Fibroblast of upper back skin (primary cell): ENCODE data around the gene NEK4.
"Not testable (repeated sequence)": the region's sequence is repeated elsewhere in the genome, so short reads cannot be mapped to it uniquely, and the experiment has no call there.

Source experiments
- DNase-seq: peaks from one replicate; pipeline ENCODE4 v3.0.0-alpha.2; 2013

The NEK4 gene

GRCh38 chr3:52777959-52778805 is 7.4 kb upstream of the NEK4 start:
- no peak for DNase-seq

GRCh38 chr3:52777127-52777958 is 6.6 kb upstream of the NEK4 start, which contains the start of gene ITIH1:
TSS of gene ITIH1 (plus strand) at chr3:52777599. CDS start at chr3:52777616, 17 bp downstream.
- no peak for DNase-seq

- DNase-seq = not testable (repeated sequence)
These were observed 5.7 kb upstream of the NEK4 start for GRCh38 chr3:52776486-52776885.

GRCh38 chr3:52775877-52776276 is 5.1 kb upstream of the NEK4 start:
- no peak for DNase-seq

GRCh38 chr3:52774901-52775864 is 4.4 kb upstream of the NEK4 start:
- DNase-seq = no peak

GRCh38 chr3:52774066-52774713 is 3.5 kb upstream of the NEK4 start:
- no peak for DNase-seq

GRCh38 chr3:52773361-52774065 is 2.8 kb upstream of the NEK4 start:
- DNase-seq = no peak

GRCh38 chr3:52771702-52772101 is 962 bp upstream of the NEK4 start:
- DNase-seq = no peak

- DNase-seq = no peak
These were observed 568 bp upstream of the NEK4 start for GRCh38 chr3:52771334-52771681.

- DNase-seq = no peak
These were observed 819 bp downstream of the NEK4 start for GRCh38 chr3:52769786-52770455.

GRCh38 chr3:52763466-52763865 is 7.3 kb downstream of the NEK4 start:
- DNase-seq = no peak

GRCh38 chr3:52756141-52756540 is 14.6 kb downstream of the NEK4 start:
- DNase-seq = no peak

- no peak for DNase-seq
These were observed 16.4 kb downstream of the NEK4 start for GRCh38 chr3:52754373-52754772.

GRCh38 chr3:52752045-52752660 is 18.6 kb downstream of the NEK4 start:
- no peak for DNase-seq

- no peak for DNase-seq
These were observed 27.0 kb downstream of the NEK4 start for GRCh38 chr3:52743721-52744120.

- DNase-seq = no peak
These were observed 27.6 kb downstream of the NEK4 start for GRCh38 chr3:52743152-52743551.

- DNase-seq = peak; percentile 23
These were observed 28.2 kb downstream of the NEK4 start for GRCh38 chr3:52742418-52743041.

- DNase-seq = no peak
These were observed 31.0 kb downstream of the NEK4 start for GRCh38 chr3:52739730-52740129.

GRCh38 chr3:52733256-52733891 is 37.4 kb downstream of the NEK4 start:
- DNase-seq = no peak

- no peak for DNase-seq
These were observed 39.1 kb downstream of the NEK4 start for GRCh38 chr3:52731590-52731989.
